Stimulated activated CD8-positive, alpha-beta memory T cell treated with anti-CD3 and anti-CD28 coated beads, Interleukin-12 subunit alpha, Interleukin-12 subunit beta, amount 100 ng/mL, for 24 hours (primary cell): ENCODE data around the gene PTCD2.

Experiments used
- DNase-seq: peaks from one replicate; pipeline ENCODE4 v3.0.0-alpha.2; 2020; ENCODE audit errors: extremely low read depth

The PTCD2 gene

DNA sequence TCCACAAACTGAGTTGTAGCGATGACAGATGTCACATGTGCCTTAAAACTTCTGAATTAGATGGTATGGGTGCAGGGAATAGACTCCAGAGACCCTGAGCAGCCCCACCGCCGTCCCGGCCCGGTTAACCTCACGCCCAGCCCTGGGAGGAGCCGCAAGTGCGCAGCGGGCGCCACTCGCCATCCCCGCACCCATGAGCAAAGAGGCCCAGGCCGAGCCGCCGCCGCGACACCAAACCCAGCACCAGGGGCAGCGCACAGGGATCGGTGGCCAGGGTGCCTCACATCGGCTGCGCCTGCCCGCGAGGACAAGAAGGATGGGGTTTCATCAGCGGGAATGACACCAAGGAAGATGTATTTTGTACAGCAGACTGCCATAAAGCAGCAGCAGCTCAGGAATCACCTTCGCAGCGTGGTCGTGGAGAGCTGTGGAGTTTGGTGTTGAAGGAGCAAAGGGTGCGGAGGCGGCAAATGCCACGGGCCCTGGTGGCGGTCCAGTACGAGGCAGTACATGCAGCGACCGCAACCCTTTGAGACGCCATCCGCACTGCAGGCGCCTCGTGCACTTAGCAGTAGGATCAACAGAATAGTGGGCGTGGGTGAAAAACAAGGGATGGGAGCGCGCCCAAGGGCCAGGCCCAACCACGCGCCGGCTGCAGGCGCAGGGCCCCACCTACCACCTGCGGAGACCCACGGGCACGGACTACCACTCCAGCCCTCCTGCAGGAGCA lies 97.3 kb downstream of the PTCD2 start:
- DNase-seq = no peak
